MM.1S (cell line): ENCODE measurements around the gene NOTUM.

Experiments
- DNase-seq: peaks from one replicate; pipeline ENCODE4 v3.0.0-alpha.2; 2015
- H2AFZ ChIP-seq: fragments of 300-600 bp; sonication (generic); 2 replicates; pipeline ENCODE4 v1.6.0; 2016; ENCODE audit warnings: antibody characterized with exemption, low read length
- H3F3A ChIP-seq: fragments of 300-600 bp; sonication (generic); 2 replicates; pipeline ENCODE4 v1.6.1; 2016; ENCODE audit warnings: mild to moderate bottlenecking, antibody characterized with exemption, low read length, moderate library complexity, mixed read lengths; ENCODE audit not compliant: insufficient read depth
- H3K27ac ChIP-seq: fragments of 300-600 bp; sonication (generic); 2 replicates; pipeline ENCODE4 v1.5.1; 2016; ENCODE audit warnings: mild to moderate bottlenecking, low read length
- H3K27me3 ChIP-seq: fragments of 300-600 bp; sonication (generic); replicated peaks from 2 replicates; pipeline ENCODE4 v1.6.0; 2016; ENCODE audit warnings: low read length; ENCODE audit not compliant: insufficient read depth
- H3K36me3 ChIP-seq: fragments of 300-600 bp; sonication (generic); replicated peaks from 2 replicates; pipeline ENCODE4 v1.6.1; 2016; ENCODE audit warnings: mild to moderate bottlenecking, low read length, mixed read lengths; ENCODE audit not compliant: insufficient read depth
- H3K4me1 ChIP-seq: fragments of 300-600 bp; sonication (generic); 2 replicates; pipeline ENCODE4 v1.6.1; 2016; ENCODE audit warnings: low read length, mixed read lengths
- H3K4me2 ChIP-seq: fragments of 300-600 bp; sonication (generic); 2 replicates; pipeline ENCODE4 v1.6.0; 2016; ENCODE audit warnings: low read depth, low read length
- H3K4me3 ChIP-seq: fragments of 300-600 bp; sonication (generic); 2 replicates; pipeline ENCODE4 v1.5.1; 2016; ENCODE audit warnings: low read length, mixed read lengths
- H3K79me2 ChIP-seq: fragments of 300-600 bp; sonication (generic); 2 replicates; pipeline ENCODE4 v1.6.1; 2016; ENCODE audit warnings: mixed run types, low read length, mixed read lengths
- H3K9ac ChIP-seq: fragments of 300-600 bp; sonication (generic); 2 replicates; pipeline ENCODE4 v1.6.1; 2016; ENCODE audit warnings: low read length, mixed read lengths
- H3K9me2 ChIP-seq: fragments of 300-600 bp; sonication (generic); replicated peaks from 2 replicates; pipeline ENCODE4 v1.6.1; 2016; ENCODE audit warnings: mild to moderate bottlenecking, low read length, mixed read lengths; ENCODE audit not compliant: insufficient read depth
- H3K9me3 ChIP-seq: fragments of 300-600 bp; sonication (generic); replicated peaks from 2 replicates; pipeline ENCODE4 v1.6.1; 2016; ENCODE audit warnings: mild to moderate bottlenecking, low read length, mixed read lengths; ENCODE audit not compliant: insufficient read depth
- H4K20me1 ChIP-seq: fragments of 300-600 bp; sonication (generic); 2 replicates; pipeline ENCODE4 v1.6.1; 2016; ENCODE audit warnings: mild to moderate bottlenecking, low read length, moderate library complexity, mixed read lengths; ENCODE audit not compliant: insufficient read depth
- EZH2 ChIP-seq: fragments of 300-600 bp; sonication (generic); optimal IDR thresholded peaks from 2 replicates; pipeline ENCODE3; 2017; ENCODE audit warnings: low read depth, mild to moderate bottlenecking, antibody characterized with exemption, low read length, mixed read lengths
- EZH2phosphoT487 ChIP-seq: fragments of 300-600 bp; sonication (generic); IDR thresholded peaks from 2 replicates; pipeline ENCODE4 v1.6.1; 2018; ENCODE audit warnings: antibody characterized with exemption, low read length
- TF ChIP-seq, protein P1 (sequence below): fragments of 300-600 bp; sonication (generic); IDR thresholded peaks from 2 replicates; pipeline ENCODE4 v1.5.1; 2016; ENCODE audit warnings: antibody characterized with exemption, low read length, mixed read lengths

NOTUM gene

DNA sequence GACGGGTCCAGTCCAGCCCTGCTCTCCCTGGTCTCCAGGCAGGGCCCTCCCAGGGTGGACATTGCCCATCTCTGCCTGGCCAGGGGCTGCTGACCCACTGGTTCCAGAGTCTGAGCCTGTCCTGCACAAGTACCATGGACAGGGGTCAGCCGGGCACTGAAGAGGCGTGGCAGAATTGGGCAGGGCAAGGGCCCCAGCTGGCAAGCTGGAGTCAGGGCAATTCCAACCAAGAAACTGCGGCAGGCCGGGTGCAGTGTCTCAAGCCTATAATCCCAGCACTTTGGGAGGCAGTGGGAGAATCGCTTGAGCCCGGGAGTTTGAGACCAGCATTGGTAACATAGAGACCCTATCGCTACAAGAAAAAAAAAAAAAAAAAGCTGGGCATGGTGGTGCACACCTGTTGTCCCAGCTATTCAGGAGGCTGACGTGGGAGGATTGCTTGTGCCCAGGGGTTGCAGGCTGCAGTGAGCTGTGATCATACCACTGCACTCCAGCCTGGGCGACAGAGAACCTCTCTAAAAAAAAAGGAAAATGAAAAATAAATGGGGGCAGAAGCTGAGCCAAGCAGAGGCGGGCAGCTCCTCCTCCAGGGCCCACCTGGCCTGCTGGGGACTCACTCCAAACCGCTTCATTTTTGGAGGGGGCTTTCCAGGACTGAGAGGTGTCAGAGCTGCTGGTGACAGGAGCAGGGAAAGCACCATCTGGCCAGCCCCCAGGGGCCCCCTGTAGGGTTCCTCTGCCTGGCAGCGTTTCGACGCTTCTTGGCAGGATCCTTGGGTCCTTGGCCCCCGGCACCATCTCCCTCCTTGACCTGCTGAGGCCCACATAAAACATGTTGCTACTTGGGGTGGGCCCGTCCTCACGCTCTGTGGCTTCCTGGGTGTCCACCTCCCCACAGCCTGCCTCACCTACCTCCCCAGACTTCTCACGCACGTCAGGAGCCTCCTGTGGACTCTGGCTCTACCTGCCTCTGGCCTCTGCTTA is 30.6 kb downstream of the NOTUM start:
- Histone ChIP-seq H4K20me1 (0 out of 2 replicates have a peak, but pooled peaks cover 3% of the 10 kb centered on the region), H3K27ac (no peak overlapping the region), H3K27me3 (no peaks in the 10 kb centered on the region), H3K4me2 (no peak overlapping the region), H3K9me3 (no peaks in the 10 kb centered on the region), H3K9ac (no peak overlapping the region), H2AFZ (no peak overlapping the region), H3K4me1 (peaks cover 11% of the 10 kb centered on the region), H3F3A (peaks cover 9% of the 10 kb centered on the region), H3K36me3 (no peaks in the 10 kb centered on the region), H3K79me2 (peaks cover 23% of the 10 kb centered on the region), H3K4me3 (no peak overlapping the region), H3K9me2 (no peaks in the 10 kb centered on the region)
- DNase-seq = no peak
- no peak for TF ChIP-seq EZH2
- TF ChIP-seq, protein P1, sequence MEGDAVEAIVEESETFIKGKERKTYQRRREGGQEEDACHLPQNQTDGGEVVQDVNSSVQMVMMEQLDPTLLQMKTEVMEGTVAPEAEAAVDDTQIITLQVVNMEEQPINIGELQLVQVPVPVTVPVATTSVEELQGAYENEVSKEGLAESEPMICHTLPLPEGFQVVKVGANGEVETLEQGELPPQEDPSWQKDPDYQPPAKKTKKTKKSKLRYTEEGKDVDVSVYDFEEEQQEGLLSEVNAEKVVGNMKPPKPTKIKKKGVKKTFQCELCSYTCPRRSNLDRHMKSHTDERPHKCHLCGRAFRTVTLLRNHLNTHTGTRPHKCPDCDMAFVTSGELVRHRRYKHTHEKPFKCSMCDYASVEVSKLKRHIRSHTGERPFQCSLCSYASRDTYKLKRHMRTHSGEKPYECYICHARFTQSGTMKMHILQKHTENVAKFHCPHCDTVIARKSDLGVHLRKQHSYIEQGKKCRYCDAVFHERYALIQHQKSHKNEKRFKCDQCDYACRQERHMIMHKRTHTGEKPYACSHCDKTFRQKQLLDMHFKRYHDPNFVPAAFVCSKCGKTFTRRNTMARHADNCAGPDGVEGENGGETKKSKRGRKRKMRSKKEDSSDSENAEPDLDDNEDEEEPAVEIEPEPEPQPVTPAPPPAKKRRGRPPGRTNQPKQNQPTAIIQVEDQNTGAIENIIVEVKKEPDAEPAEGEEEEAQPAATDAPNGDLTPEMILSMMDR = no peak
- TF ChIP-seq EZH2phosphoT487 = no peak

DNA sequence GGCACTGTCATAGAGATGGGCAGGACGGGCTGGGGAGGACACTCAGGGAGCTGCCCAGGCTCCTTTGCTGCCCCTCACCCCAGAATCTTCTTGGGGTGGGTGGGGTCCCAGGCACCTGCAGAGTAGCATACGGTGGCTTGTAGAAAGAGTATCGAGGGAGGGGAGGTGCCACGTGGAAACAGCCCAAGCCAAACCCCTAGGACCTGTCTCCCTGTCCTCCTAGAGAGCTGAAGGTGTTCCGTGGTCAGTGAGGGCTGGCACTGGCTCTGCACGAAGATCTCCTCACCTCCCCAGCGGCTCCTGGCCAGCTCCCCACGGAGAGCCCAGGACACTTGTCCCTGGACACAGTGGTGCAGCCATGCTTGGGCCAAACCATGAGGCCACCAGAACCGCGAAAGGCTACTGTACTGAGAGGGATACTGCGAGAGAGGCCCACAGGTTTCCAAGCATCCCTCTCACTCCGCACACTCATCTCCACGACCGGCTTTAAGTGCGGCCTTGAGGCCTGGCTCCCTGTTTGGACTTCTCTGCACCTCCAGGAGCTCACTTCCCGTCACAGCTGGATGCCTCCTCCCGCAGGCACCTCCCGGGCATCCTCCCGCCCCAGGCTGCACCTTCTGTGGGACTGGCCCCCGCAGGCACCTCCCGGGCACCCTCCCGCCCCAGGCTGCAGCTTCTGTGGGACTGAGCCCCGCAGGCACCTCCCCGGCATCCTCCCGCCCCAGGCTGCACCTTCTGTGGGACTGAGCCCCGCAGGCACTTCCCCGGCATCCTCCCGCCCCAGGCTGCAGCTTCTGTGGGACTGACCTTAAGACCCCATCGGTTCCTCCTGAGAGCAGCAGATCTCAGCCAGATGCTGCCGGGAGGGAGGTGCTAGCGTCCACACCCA is 31.5 kb downstream of the NOTUM start:
- peaks cover 15% of the 10 kb centered on the region for H3F3A ChIP-seq
- H3K4me1 ChIP-seq = peaks cover 17% of the 10 kb centered on the region
- H3K4me3 ChIP-seq = no peak overlapping the region
- H3K9ac ChIP-seq = no peak overlapping the region
- H2AFZ ChIP-seq = no peak overlapping the region
- H3K27me3 ChIP-seq = no peaks in the 10 kb centered on the region
- no peaks in the 10 kb centered on the region for H3K9me2 ChIP-seq
- no peak overlapping the region for H3K4me2 ChIP-seq
- H4K20me1 ChIP-seq = 0 out of 2 replicates have a peak, but pooled peaks cover 3% of the 10 kb centered on the region
- no peak overlapping the region for H3K27ac ChIP-seq
- peaks cover 33% of the 10 kb centered on the region for H3K79me2 ChIP-seq
- no peaks in the 10 kb centered on the region for H3K36me3 ChIP-seq
- no peak for DNase-seq
- TF ChIP-seq EZH2 (no peak), EZH2phosphoT487 (no peak)
- TF ChIP-seq, protein P1 = no peak
- no peaks in the 10 kb centered on the region for H3K9me3 ChIP-seq

DNA sequence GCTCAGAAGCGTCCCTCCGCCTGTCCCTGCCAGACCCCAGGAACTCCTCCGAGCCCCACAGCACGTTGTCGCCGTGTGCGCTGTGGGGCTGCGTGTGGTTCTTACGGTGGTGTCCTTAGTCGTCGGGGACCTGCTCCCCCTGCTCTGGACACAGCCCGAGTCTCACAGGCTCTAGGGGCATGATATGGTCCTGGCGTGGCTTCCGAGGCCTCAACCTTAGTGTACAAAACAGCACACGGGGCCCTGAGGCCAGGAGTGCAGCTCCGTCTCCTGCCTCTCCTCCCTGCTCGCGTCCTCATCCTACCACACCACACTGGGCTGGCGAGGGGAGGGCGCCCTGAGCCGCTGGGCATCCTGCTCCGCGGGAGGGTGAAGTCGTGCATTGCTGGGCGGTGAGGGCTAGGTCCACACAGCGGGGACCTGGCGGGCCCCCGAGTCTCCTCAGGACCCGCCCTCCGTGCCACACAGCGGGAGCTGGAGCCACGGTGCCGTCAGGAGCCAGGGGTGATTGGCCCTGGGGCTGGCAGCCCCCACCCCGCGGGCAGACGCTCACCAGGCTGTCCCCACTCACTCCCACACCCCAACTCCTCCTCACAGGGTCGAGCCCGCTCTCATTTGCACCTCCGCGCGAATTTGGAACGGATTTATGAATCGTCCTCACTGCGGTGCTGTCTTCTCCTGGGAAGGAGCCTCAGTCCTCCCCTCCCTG is 32.3 kb downstream of the NOTUM start:
- peak overlapping the region; percentile 85 for H3K4me3 ChIP-seq
- H3K9me3 ChIP-seq = no peaks in the 10 kb centered on the region
- peak overlapping the region; percentile 62; the same call in 1 of the 2 replicates for H3K9ac ChIP-seq
- 0 out of 2 replicates have a peak, but pooled peaks cover 3% of the 10 kb centered on the region for H4K20me1 ChIP-seq
- H3K27me3 ChIP-seq = no peaks in the 10 kb centered on the region
- H3K36me3 ChIP-seq = no peaks in the 10 kb centered on the region
- peaks cover 21% of the 10 kb centered on the region for H3K4me1 ChIP-seq
- H3K79me2 ChIP-seq = peaks cover 41% of the 10 kb centered on the region
- TF ChIP-seq EZH2 = no peak
- TF ChIP-seq, protein P1 = no peak
- no peak for TF ChIP-seq EZH2phosphoT487
- no peak for DNase-seq
- H3K9me2 ChIP-seq = no peaks in the 10 kb centered on the region
- peaks cover 23% of the 10 kb centered on the region for H3F3A ChIP-seq
- peak overlapping the region; percentile 99 for H3K4me2 ChIP-seq
- peak overlapping the region; percentile 74 for H2AFZ ChIP-seq
- no peak overlapping the region for H3K27ac ChIP-seq
